Measurements from ENCODE around the gene SP2.

DNA sequence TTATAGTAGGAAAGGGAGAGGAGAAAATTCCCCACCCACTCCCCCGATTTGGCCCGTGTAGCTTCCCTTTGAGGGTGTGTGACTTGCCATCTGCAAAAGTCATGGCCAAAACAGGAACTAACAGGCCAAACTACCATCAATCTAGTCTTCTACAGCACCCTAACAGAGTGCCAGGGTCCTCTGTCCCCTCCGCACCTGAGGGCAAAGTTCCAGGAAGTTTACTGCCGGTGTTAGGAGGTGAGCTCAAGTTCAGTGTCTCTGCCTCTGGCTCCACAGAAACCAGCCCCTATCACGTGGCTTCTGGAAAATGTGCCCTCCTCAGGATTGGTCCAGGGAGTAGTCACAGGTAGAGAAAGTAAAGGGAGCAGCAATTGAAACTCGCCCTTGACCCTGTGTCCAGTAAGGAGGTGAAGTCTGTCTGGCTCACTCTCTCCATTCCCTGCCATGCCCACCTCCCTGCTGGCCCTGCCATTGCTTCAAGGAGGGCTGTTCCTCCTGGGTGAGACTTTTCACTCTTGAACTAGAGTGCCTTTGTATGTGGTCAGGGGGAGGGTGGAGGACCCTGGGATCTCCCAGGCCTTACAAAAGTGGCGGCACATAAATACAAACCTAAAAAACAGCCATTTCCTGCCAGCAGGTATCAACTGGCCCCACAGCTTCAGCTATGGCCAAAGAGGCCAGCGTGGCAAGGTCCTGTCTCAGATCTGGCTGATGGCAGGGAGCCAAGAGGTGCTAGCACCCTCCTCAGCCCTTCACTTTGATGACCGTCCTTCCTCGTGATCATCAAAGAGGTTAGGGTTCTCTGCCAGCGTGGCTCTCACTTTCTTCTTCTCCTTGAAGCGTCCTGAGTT is 56.4 kb downstream of the SP2 start:
- TF ChIP-seq EZH2phosphoT487 (IDR thresholded peaks at IDR 0.05; ENCODE audit: borderline replicate concordance, low read length) (no peak), CTCF (conservative IDR thresholded peaks at IDR 0.05; ENCODE audit: low read depth, low read length) (no peak)
